Measurements from ENCODE around the gene DEPDC5.

- TF ChIP-seq CTCF (IDR thresholded peaks at IDR 0.05) (no peak), POLR2A (IDR thresholded peaks at IDR 0.05) (no peak), POLR2AphosphoS5 (IDR thresholded peaks at IDR 0.05) (no peak)
Measured at GRCh38 chr22:31952472-31952871, 198.7 kb downstream of the DEPDC5 start.

Measured in breast epithelium (tissue), 3 donors.